ENCODE data around the gene TMEM269.
A peak's percentile ranks its signal among the peaks of the same experiment; 100 is the strongest.

TMEM269 gene

DNA sequence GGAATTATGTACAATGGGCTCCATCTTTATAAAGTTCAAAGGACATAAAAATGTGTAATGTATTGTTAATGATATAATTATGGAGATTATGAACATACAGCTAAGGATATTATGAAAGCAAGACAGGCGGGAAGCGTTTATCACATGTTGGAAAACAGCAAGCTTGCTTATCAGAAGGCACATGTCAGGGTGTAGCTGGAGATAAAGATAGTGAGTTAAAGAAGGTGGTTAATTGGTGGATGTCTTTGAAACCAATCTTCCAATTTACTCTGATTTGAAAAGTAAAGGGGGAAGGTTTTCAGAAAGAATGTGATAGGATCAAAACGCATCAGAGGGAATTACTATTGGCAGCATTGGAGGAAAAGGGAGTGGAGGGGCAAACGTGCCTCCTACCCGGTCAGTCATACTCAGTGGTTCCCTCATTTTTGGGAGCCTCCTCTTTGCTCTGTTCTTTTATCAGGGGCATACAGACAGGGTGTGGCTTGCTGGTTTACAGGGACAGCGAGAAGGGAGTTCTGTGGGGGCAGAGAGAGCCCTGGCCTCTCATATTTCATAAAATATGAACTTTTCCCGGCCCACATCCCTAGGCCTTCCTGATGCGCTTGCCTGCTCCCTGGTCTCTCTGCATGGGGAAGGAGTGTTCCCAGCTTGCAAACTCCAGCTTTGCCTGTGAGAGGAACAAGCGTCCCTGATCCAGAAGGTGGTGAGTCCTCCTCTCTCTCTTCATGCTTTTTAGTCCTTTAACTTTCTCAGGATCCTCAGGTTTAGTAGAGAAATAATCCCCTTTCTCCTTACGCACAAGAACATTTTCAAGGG lies 40.5 kb downstream of the TMEM269 start:
- DNase-seq = no peak

- no peak for DNase-seq
Observed at GRCh38 chr1:42830631-42831030, 45.8 kb downstream of the TMEM269 start.

DNA sequence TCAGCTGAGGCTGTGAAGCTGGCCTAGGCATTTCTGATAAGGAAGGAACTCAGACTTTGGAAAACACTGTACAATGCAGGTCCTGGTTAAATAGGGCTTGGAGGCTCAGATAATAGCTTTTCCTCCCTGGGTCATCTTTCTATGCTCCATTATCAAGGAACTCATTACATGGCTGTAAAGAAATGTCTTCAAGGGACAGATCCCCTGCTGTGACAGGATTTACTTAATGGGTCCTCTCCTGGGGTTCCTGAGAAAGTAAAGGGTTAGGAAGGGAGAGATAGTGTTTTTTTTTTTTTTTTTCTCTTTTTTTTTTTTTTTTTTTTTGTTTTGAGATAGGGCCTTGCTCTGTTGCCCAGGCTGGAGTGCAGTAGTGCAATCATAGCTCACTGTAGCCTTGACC lies 46.5 kb downstream of the TMEM269 start:
- DNase-seq = no peak

- DNase-seq = no peak
Observed at GRCh38 chr1:42832641-42833240, 48.0 kb downstream of the TMEM269 start.

DNA sequence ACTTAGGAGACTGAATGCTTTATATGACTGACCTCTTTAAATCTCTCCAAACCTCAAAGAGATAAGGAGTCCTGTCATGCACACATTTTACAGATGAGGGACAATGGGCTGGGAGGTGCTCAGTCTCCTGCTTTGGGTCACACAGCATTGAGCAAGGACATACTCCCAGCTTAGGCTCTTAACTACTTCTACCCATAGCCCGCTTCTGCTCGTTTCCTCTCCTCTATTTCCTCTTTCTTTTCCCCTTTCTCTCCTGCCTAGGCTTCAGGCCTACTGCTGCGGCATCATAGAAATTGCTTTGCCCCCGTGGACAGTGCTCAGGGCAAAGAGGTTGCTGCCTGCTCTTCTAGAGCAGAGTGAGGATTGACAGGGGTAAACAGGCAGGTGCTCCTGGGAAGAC lies 49.2 kb downstream of the TMEM269 start:
- DNase-seq = no peak

GRCh38 chr1:42834803-42835202 lies 50.0 kb downstream of the TMEM269 start:
- DNase-seq = no peak

DNA sequence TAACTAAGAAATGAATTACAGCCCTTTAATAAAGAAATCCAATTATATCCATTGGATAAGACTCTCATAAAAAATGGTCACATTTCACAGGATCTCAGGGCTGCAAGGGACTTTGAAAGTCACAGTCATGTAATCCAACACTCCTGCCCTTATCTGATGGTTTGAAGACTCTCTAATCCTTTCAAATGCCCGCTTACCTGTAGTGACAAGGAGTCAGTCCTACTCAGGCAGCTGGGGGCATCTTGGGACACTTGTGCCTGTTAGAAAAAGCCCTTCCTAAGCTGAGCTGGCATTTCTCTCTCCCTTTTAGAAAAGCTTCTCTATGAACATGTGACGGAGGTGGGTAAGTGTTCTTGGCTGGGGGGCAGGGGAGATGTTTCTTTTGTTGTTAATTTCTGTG lies 50.6 kb downstream of the TMEM269 start:
- DNase-seq = no peak

DNA sequence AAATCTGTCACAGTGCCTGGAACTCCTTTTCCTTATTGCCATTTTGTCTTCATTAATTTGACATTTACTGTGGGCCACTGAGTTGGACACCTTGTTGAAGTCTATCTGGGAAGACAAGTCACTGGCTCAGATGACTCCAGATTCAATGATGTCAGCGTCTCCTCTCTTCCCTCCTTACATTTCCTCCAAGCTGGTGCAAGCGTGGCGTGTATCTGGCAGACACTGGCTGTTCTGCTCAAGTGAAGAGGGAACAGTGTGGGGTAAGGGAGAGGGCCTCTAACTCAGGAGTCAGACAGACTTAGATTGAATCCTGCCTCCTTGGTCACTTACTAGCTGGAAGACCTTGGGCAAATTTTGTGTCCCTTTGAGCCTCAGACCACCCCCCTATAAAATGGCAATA lies 52.9 kb downstream of the TMEM269 start:
- no peak for DNase-seq

- no peak for DNase-seq
Observed at GRCh38 chr1:42838482-42839190, 53.8 kb downstream of the TMEM269 start.

DNA sequence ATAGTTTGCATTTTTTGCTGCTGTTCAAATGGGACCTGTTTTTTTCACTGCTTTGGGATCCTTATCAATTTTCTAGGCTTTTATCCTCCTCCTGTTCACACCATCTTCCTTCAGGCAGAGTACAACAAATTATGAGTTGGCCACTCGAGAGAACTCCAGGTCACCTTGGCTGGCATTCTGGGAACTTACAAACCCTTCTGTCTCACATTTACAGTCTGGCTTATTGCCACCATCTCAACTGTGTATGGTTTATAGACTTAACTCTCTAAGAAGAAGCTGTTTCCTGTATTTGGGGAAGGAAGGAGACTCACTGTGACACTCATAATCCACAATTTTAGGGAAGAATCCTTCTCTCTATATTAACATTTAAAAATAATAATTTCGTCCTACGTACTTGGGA lies 56.2 kb downstream of the TMEM269 start:
- DNase-seq = no peak

- no peak for DNase-seq
Observed at GRCh38 chr1:42841440-42842147, 56.8 kb downstream of the TMEM269 start.

DNA sequence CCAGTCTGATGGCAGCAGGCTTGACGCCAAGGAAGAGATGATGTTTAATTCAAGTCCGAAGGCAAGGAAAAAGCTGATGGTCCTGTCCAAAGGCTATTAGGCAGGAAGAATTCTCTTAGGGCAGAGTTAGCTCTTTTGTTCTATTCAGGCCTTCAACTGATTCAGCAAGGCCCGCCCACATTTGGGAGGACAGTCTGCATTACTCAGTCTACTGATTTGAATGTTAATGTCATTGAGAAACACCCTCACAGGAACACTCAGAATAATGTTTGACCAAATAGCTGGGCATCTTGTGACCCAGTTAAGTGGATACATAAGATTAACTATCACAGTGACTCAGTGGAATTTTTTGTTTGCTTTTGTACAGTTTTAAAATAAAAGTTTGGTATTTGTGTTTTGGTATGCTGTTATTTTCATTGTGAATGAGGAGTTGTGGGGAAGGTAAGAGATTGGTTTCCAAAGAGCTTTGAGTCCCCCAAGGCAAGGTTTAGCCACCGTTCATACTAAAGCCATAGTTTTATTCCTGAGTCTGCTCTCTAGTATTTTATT lies 59.9 kb downstream of the TMEM269 start:
- DNase-seq = no peak

- DNase-seq = no peak
Observed at GRCh38 chr1:42845193-42845592, 60.4 kb downstream of the TMEM269 start.

DNA sequence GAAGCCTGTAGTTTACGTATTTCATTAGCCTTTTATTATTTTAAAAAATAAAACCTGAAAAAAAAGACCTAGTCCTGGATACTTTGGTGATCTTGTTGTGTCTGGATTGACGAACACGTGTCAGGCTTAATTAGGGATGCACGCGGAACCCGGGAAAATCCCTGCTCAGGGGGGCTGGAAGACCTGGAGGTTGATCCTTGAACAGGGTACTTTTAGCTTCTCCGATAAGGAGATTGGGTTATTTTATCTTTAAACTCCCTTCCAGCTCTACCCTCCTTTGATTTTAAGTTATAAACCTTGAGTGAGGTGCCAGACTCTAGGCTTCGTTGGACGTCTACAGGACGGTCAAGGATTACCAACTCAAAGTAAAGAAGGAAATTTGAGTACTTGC lies 61.1 kb downstream of the TMEM269 start:
- no peak for DNase-seq

- peak; percentile 93 for DNase-seq
Observed at GRCh38 chr1:42846257-42847110, 61.7 kb downstream of the TMEM269 start, which contains the start of gene ZNF691. TSS of gene ZNF691 (plus strand) at chr1:42846613. CDS start at chr1:42849659, 3,046 bp downstream.

GRCh38 chr1:42847111-42847595 lies 62.4 kb downstream of the TMEM269 start:
- no peak for DNase-seq

DNA sequence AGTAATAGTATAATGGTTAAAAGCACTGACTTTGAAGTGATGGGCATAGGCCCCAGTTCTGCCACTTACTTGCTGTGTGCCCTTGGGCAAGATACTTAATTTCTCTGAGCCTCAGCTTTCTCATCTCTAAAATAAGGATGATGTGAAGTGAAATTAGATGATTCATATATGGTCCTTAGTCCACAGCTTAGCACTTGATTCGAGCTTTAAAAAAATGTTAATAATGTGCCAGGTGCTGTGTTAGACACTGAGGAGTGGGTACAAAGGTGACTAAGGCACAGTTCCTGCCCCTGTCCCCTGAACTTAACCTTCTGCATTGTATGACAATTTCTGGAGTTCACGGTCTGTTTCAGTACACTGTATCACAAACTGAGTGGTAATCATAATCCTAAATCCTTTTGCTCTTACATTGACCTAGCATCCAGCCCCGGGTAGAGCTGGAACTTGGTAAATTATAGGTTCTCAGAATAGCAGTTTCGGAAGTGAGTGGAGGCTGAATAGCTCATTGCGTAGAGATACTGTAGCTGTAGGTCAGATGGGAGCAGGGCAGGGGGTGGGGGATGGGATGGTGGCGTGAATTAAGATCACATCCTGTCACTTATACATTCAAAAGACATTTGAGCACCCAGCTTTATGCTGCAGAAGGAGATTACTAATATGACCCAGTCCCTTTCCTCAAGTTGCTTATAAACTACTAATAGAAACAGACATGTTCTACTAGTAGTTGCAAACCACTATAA lies 63.1 kb downstream of the TMEM269 start:
- DNase-seq = no peak

GRCh38 chr1:42848823-42849537 lies 64.2 kb downstream of the TMEM269 start:
- no peak for DNase-seq

DNA sequence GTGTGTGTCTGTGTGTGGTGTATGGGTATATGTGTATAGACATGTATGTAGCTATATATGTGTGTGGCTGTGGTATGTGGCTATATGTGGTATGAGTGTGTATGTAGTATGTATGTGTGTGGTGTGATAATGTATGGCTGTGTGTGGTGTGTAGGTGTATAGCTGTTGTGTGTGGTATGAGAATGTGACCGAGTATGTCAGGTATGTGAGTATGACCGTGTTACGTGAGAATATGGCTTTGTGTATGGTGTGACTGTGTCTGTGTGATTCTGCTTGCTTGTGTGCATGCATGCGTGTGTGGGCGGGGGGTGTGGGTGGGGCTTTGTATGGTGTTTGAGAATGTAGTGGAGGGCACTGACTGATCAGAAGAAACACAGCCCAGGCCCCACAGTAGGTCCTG lies 65.2 kb downstream of the TMEM269 start:
- DNase-seq = no peak

All from CD4-positive, alpha-beta T cell treated with Interleukin-12 subunit alpha and Interleukin-12 subunit beta, for 1 hour (primary cell).